DOHH2 (cell line): ENCODE measurements around the gene GCNT2.
"Not testable (repeated sequence)": the region's sequence is repeated elsewhere in the genome, so short reads cannot be mapped to it uniquely, and the experiment has no call there.

Experiments used
- H3F3A ChIP-seq: fragments of 200-600 bp; sonication (generic), shearing (Covaris generic); 2 replicates; pipeline ENCODE4 v1.6.0; 2016; ENCODE audit warnings: antibody characterized with exemption, mild to moderate bottlenecking; ENCODE audit not compliant: control insufficient read depth, insufficient read depth
- H3K27ac ChIP-seq: fragments of 200-600 bp; sonication (generic); 2 replicates; pipeline ENCODE4 v1.5.1; 2014; ENCODE audit warnings: low read depth, mild to moderate bottlenecking, low read length, moderate library complexity
- H3K27me3 ChIP-seq: fragments of 200-600 bp; sonication (generic); 2 replicates; pipeline ENCODE4 v1.6.1; 2014; ENCODE audit warnings: mild to moderate bottlenecking, low read length, mixed read lengths; ENCODE audit not compliant: control insufficient read depth
- H3K36me3 ChIP-seq: fragments of 200-600 bp; sonication (generic); 2 replicates; pipeline ENCODE4 v1.6.1; 2014; ENCODE audit warnings: mild to moderate bottlenecking, low read length, moderate library complexity, mixed read lengths; ENCODE audit not compliant: control insufficient read depth
- H3K4me1 ChIP-seq: fragments of 200-600 bp; sonication (generic); 2 replicates; pipeline ENCODE4 v1.6.1; 2014; ENCODE audit warnings: mild to moderate bottlenecking, low read length, mixed read lengths; ENCODE audit not compliant: control insufficient read depth
- H3K4me2 ChIP-seq: fragments of 200-600 bp; sonication (generic); 2 replicates; pipeline ENCODE4 v1.6.0; 2014; ENCODE audit warnings: mild to moderate bottlenecking, low read length, moderate library complexity
- H3K4me3 ChIP-seq: fragments of 200-600 bp; sonication (generic); 2 replicates; pipeline ENCODE4 v1.5.1; 2014; ENCODE audit warnings: mild to moderate bottlenecking, low read length, mixed read lengths
- H3K79me2 ChIP-seq: fragments of 200-600 bp; sonication (generic); 2 replicates; pipeline ENCODE4 v1.6.1; 2014; ENCODE audit warnings: mild to moderate bottlenecking, low read length, mixed read lengths; ENCODE audit not compliant: control insufficient read depth
- H3K9me2 ChIP-seq: fragments of 200-600 bp; sonication (generic); replicated peaks from 2 replicates; pipeline ENCODE4 v1.6.1; 2014; ENCODE audit warnings: mild to moderate bottlenecking, low read length, mixed read lengths; ENCODE audit not compliant: control insufficient read depth
- H3K9me3 ChIP-seq: fragments of 200-600 bp; sonication (generic); 2 replicates; pipeline ENCODE4 v1.6.1; 2014; ENCODE audit warnings: antibody characterized with exemption, low read length, mixed read lengths; ENCODE audit not compliant: control insufficient read depth, insufficient read depth
- H4K20me1 ChIP-seq: fragments of 200-600 bp; sonication (generic); 2 replicates; pipeline ENCODE4 v1.6.0; 2014; ENCODE audit warnings: low read depth, mild to moderate bottlenecking, antibody characterized with exemption, low read length, moderate library complexity; ENCODE audit not compliant: control insufficient read depth, insufficient read depth
- EZH2phosphoT487 ChIP-seq: fragments of 200-600 bp; sonication (generic); IDR thresholded peaks from 2 replicates; pipeline ENCODE4 v1.6.1; 2017; ENCODE audit warnings: borderline replicate concordance, mild to moderate bottlenecking, antibody characterized with exemption, low read length, moderate library complexity, mixed read lengths
- TF ChIP-seq, protein P1 (sequence below): fragments of 200-600 bp; sonication (generic); IDR thresholded peaks from one replicate; pipeline ENCODE4 v1.5.1; 2014; ENCODE audit warnings: antibody characterized with exemption, mild to moderate bottlenecking, low read depth, low read length; ENCODE audit not compliant: poor library complexity, severe bottlenecking

The GCNT2 gene

DNA sequence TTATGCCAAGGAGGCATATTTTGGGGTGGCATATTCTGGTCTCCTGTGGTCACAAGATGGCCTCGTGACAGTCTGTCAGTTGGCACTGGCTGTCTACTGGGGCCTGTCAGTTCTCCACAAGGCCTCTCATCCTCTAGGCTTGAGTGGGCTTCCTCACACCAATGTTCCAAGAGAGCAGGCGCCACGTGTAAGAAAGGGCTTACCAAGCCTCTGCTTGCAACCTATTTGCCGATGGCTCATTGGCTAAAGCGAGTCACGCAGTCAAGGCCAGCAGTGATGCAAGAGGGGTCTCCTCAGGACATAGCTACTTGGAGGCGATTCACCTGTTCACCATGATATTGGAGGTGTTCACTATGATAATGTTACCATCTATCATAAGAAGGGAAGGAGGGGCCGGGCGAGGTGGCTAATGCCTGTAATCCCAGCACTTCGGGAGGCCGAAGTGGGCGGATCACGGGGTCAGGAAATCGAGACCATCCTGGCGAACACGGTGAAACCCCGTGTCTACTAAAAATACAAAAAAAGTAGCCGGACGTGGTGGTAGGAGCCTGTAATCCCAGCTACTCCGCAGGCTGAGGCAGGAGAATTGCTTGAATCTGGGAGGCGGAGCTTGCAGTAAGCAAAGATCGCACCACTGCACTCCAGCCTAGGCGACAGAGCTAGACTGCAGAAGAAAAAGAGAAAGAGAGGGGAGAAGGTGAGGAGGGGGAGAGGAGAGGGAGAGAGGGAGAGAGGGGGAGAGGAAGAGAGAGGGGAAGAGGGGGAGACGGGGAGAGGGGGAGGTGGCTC, 138.0 kb downstream of the GCNT2 start:
- no peak overlapping the region for H3K4me3 ChIP-seq
- H3K36me3 ChIP-seq: no peaks in the 10 kb centered on the region
- no peaks in the 10 kb centered on the region for H3K9me3 ChIP-seq
- TF ChIP-seq, protein P1, sequence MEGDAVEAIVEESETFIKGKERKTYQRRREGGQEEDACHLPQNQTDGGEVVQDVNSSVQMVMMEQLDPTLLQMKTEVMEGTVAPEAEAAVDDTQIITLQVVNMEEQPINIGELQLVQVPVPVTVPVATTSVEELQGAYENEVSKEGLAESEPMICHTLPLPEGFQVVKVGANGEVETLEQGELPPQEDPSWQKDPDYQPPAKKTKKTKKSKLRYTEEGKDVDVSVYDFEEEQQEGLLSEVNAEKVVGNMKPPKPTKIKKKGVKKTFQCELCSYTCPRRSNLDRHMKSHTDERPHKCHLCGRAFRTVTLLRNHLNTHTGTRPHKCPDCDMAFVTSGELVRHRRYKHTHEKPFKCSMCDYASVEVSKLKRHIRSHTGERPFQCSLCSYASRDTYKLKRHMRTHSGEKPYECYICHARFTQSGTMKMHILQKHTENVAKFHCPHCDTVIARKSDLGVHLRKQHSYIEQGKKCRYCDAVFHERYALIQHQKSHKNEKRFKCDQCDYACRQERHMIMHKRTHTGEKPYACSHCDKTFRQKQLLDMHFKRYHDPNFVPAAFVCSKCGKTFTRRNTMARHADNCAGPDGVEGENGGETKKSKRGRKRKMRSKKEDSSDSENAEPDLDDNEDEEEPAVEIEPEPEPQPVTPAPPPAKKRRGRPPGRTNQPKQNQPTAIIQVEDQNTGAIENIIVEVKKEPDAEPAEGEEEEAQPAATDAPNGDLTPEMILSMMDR: no peak
- no peak for TF ChIP-seq EZH2phosphoT487
- H3K27ac ChIP-seq: no peak overlapping the region
- H3F3A ChIP-seq: no peaks in the 10 kb centered on the region
- H3K9me2 ChIP-seq: no peaks in the 10 kb centered on the region
- H3K27me3 ChIP-seq: peaks cover 20% of the 10 kb centered on the region
- no peaks in the 10 kb centered on the region for H3K4me1 ChIP-seq
- no peak overlapping the region for H3K4me2 ChIP-seq
- no peaks in the 10 kb centered on the region for H4K20me1 ChIP-seq
- no peaks in the 10 kb centered on the region for H3K79me2 ChIP-seq

GRCh38 chr6:10659699-10660348, 138.7 kb downstream of the GCNT2 start:
- Histone ChIP-seq H4K20me1 (no peaks in the 10 kb centered on the region), H3K36me3 (no peaks in the 10 kb centered on the region), H3K4me3 (no peak overlapping the region), H3K27ac (no peak overlapping the region), H3K79me2 (no peaks in the 10 kb centered on the region), H3F3A (no peaks in the 10 kb centered on the region), H3K9me3 (peaks cover 6% of the 10 kb centered on the region; the same call in 1 of the 2 replicates), H3K9me2 (no peaks in the 10 kb centered on the region), H3K27me3 (peaks cover 19% of the 10 kb centered on the region), H3K4me2 (no peak overlapping the region), H3K4me1 (no peaks in the 10 kb centered on the region)
- TF ChIP-seq, protein P1: no peak
- TF ChIP-seq EZH2phosphoT487: no peak

- H3K9me3 ChIP-seq, H3K9me2 ChIP-seq, H3K79me2 ChIP-seq, H4K20me1 ChIP-seq, H3K36me3 ChIP-seq, H3F3A ChIP-seq, H3K4me2 ChIP-seq, H3K27ac ChIP-seq, H3K4me1 ChIP-seq, H3K4me3 ChIP-seq: not testable (repeated sequence)
- peaks cover 11% of the 10 kb centered on the region for H3K27me3 ChIP-seq
These were observed 139.5 kb downstream of the GCNT2 start for GRCh38 chr6:10660431-10661191.

- no peaks in the 10 kb centered on the region for H3K79me2 ChIP-seq
- no peaks in the 10 kb centered on the region for H3F3A ChIP-seq
- H3K4me3 ChIP-seq: no peak overlapping the region
- H3K4me1 ChIP-seq: no peaks in the 10 kb centered on the region
- TF ChIP-seq, protein P1: no peak
- no peak for TF ChIP-seq EZH2phosphoT487
- H3K27me3 ChIP-seq: peaks cover 6% of the 10 kb centered on the region
- H3K4me2 ChIP-seq: no peak overlapping the region
- H4K20me1 ChIP-seq: no peaks in the 10 kb centered on the region
- H3K36me3 ChIP-seq: no peaks in the 10 kb centered on the region
- H3K27ac ChIP-seq: no peak overlapping the region
- peaks cover 6% of the 10 kb centered on the region; the same call in 1 of the 2 replicates for H3K9me3 ChIP-seq
- no peaks in the 10 kb centered on the region for H3K9me2 ChIP-seq
These were observed 141.1 kb downstream of the GCNT2 start for GRCh38 chr6:10662207-10662606.
